H9 (cell line): ENCODE data around the gene SPOP. TPM values are rescaled to one million over a fixed set of nuclear protein-coding genes. Genes with fewer than 3 reads are reported as not detected.

ENCODE experiments used
- DNase-seq: peaks from one replicate; pipeline ENCODE4 v3.0.0-alpha.2; 2017
- H2AFZ ChIP-seq: one replicate; pipeline ENCODE4 v1.6.1; 2013; ENCODE audit warnings: mild to moderate bottlenecking, low read length, control low read depth, moderate library complexity
- H2AK5ac ChIP-seq: 2 replicates; pipeline ENCODE4 v1.6.1; 2013; ENCODE audit warnings: low read length, control low read depth, mixed read lengths; ENCODE audit not compliant: insufficient read length
- H2BK120ac ChIP-seq: one replicate; pipeline ENCODE4 v1.6.1; 2013; ENCODE audit warnings: low read depth, mild to moderate bottlenecking, low read length, control low read depth, inconsistent platforms; ENCODE audit not compliant: poor library complexity, severe bottlenecking
- H2BK12ac ChIP-seq: 2 replicates; pipeline ENCODE4 v1.6.1; 2013; ENCODE audit warnings: low read length, control low read depth, mixed read lengths, low read depth; ENCODE audit not compliant: insufficient read length
- H2BK15ac ChIP-seq: 2 replicates; pipeline ENCODE4 v1.6.1; 2013; ENCODE audit warnings: low read depth, low read length, control low read depth
- H2BK20ac ChIP-seq: one replicate; pipeline ENCODE4 v1.6.1; 2013; ENCODE audit warnings: low read depth, mild to moderate bottlenecking, low read length, control low read depth, inconsistent platforms; ENCODE audit not compliant: poor library complexity, severe bottlenecking
- H2BK5ac ChIP-seq: 2 replicates; pipeline ENCODE4 v1.6.1; 2013; ENCODE audit warnings: low read length, control low read depth, mixed read lengths; ENCODE audit not compliant: insufficient read length
- H3K14ac ChIP-seq: 2 replicates; pipeline ENCODE4 v1.6.1; 2013; ENCODE audit warnings: low read length, control low read depth; ENCODE audit not compliant: insufficient read depth
- H3K18ac ChIP-seq: 2 replicates; pipeline ENCODE4 v1.6.1; 2013; ENCODE audit warnings: low read depth, mild to moderate bottlenecking, mixed read lengths, low read length, control low read depth; ENCODE audit not compliant: insufficient read length
- H3K23ac ChIP-seq: 2 replicates; pipeline ENCODE4 v1.6.1; 2013; ENCODE audit warnings: low read length, control low read depth, mixed read lengths, low read depth; ENCODE audit not compliant: insufficient read length
- H3K23me2 ChIP-seq: 2 replicates; pipeline ENCODE4 v1.6.1; 2013; ENCODE audit warnings: low read depth, mild to moderate bottlenecking, mixed read lengths, low read length, control low read depth; ENCODE audit not compliant: insufficient read length, poor library complexity, severe bottlenecking
- H3K27ac ChIP-seq: 2 replicates; pipeline ENCODE4 v1.5.1; 2013; ENCODE audit warnings: low read length, control low read depth, mixed read lengths, low read depth; ENCODE audit not compliant: insufficient read length
- H3K27me3 ChIP-seq: 2 replicates; pipeline ENCODE4 v1.6.1; 2013; ENCODE audit warnings: low read length, control low read depth, inconsistent platforms; ENCODE audit not compliant: insufficient read depth
- H3K4ac ChIP-seq: 2 replicates; pipeline ENCODE4 v1.6.1; 2013; ENCODE audit warnings: low read depth, mild to moderate bottlenecking, control low read depth, inconsistent platforms, low read length, moderate library complexity
- H3K4me1 ChIP-seq: 2 replicates; pipeline ENCODE4 v1.6.1; 2013; ENCODE audit warnings: low read length, control low read depth, inconsistent platforms; ENCODE audit not compliant: insufficient read depth
- H3K4me2 ChIP-seq: 2 replicates; pipeline ENCODE4 v1.6.1; 2013; ENCODE audit warnings: low read length, control low read depth, mixed read lengths; ENCODE audit not compliant: insufficient read length, insufficient read depth
- H3K56ac ChIP-seq: 2 replicates; pipeline ENCODE4 v1.6.1; 2013; ENCODE audit warnings: low read depth, mild to moderate bottlenecking, mixed read lengths, low read length, control low read depth; ENCODE audit not compliant: insufficient read length
- H3K79me1 ChIP-seq: 2 replicates; pipeline ENCODE4 v1.6.1; 2013; ENCODE audit warnings: low read depth, mild to moderate bottlenecking, moderate library complexity, low read length, control low read depth, inconsistent platforms; ENCODE audit not compliant: insufficient read depth, poor library complexity, severe bottlenecking
- H3K79me2 ChIP-seq: 2 replicates; pipeline ENCODE4 v1.6.1; 2013; ENCODE audit warnings: low read length, control low read depth, inconsistent platforms; ENCODE audit not compliant: insufficient read depth
- H3K9ac ChIP-seq: 2 replicates; pipeline ENCODE4 v1.6.1; 2013; ENCODE audit warnings: low read length, control low read depth, mixed read lengths; ENCODE audit not compliant: insufficient read length; ENCODE audit errors: extremely low read depth
- H3K9me3 ChIP-seq: one replicate; pipeline ENCODE4 v1.6.1; 2013; ENCODE audit warnings: low read depth, low read length, inconsistent platforms; ENCODE audit not compliant: control insufficient read depth
- H3T11ph ChIP-seq: one replicate; pipeline ENCODE4 v1.6.1; 2013; ENCODE audit warnings: mild to moderate bottlenecking, low read length, control low read depth, inconsistent platforms
- H4K20me1 ChIP-seq: one replicate; pipeline ENCODE4 v1.6.1; 2013; ENCODE audit not compliant: control insufficient read depth, insufficient read length, insufficient read depth
- H4K5ac ChIP-seq: 2 replicates; pipeline ENCODE4 v1.6.1; 2013; ENCODE audit warnings: low read depth, mild to moderate bottlenecking, mixed read lengths, low read length, control low read depth; ENCODE audit not compliant: insufficient read length
- H4K8ac ChIP-seq: replicated peaks from 2 replicates; pipeline ENCODE4 v1.6.1; 2013; ENCODE audit warnings: low read length, control low read depth, mixed read lengths, low read depth; ENCODE audit not compliant: insufficient read length
- H4K91ac ChIP-seq: 2 replicates; pipeline ENCODE4 v1.6.1; 2013; ENCODE audit warnings: low read depth, mild to moderate bottlenecking, moderate library complexity, mixed read lengths, low read length, control low read depth; ENCODE audit not compliant: insufficient read length
- H3K27ac Mint-ChIP-seq, 3 experiments: 2 replicates in 2 of 3; 3 replicates in 1 of 3; pipeline ENCODE4 v1.8.0; 2020 to 2021; ENCODE audit warnings: mixed read lengths in 3 of 3, mild to moderate bottlenecking in 1 of 3, moderate library complexity in 1 of 3
- H3K27me3 Mint-ChIP-seq: 2 replicates; pipeline ENCODE4 v1.8.0; 2021; ENCODE audit warnings: low read depth, mild to moderate bottlenecking, moderate library complexity, mixed read lengths
- H3K36me3 Mint-ChIP-seq, 3 experiments: 2 replicates in 2 of 3; 3 replicates in 1 of 3; pipeline ENCODE4 v1.8.0; 2020 to 2021; ENCODE audit warnings: low read depth in 3 of 3, mixed read lengths in 3 of 3; ENCODE audit not compliant: insufficient read depth in 1 of 3
- H3K4me1 Mint-ChIP-seq, 2 experiments: 2 replicates each; pipeline ENCODE4 v1.8.0; 2020; ENCODE audit warnings: mixed read lengths in 2 of 2
- H3K4me3 Mint-ChIP-seq, 2 experiments: 2 replicates in 1 of 2; 3 replicates in 1 of 2; pipeline ENCODE4 v1.8.0; 2020 to 2021; ENCODE audit warnings: mild to moderate bottlenecking in 2 of 2, mixed read lengths in 2 of 2, moderate library complexity in 1 of 2
- H3K9me3 Mint-ChIP-seq, 2 experiments: 2 replicates in 1 of 2; 3 replicates in 1 of 2; pipeline ENCODE4 v1.8.0; 2020; ENCODE audit warnings: mild to moderate bottlenecking in 2 of 2, mixed read lengths in 2 of 2, moderate library complexity in 1 of 2
- CTCF ChIP-seq: fragments of 200-600 bp; sonication (generic); conservative IDR thresholded peaks from 3 replicates; pipeline ENCODE4 v1.8.0; 2021; ENCODE audit warnings: antibody characterized with exemption, mild to moderate bottlenecking
- WGBS: extraction: QIAGEN DNeasy Blood & Tissue Kit; methylation state at CpG from one replicate; pipeline ENCODE4 v1.1.7; 2013; ENCODE audit warnings: missing lambda C conversion rate, low lambda C conversion rate, mixed read lengths; ENCODE audit not compliant: insufficient read length; ENCODE audit errors: extremely low coverage; 5-methylcytosine and 5-hydroxymethylcytosine counted together
- total RNA-seq: library from RNA; stranded (reverse); gene quantifications from 2 replicates; pipeline ENCODE4 v1.2.1, GENCODE V29; 2021

SPOP gene
- total RNA-seq, 1 experiment from 2014 or later: 33.7 TPM

- peaks cover 4 to 45% (median 37%) of the 10 kb centered on the region in 3 experiments; a peak in 5 of 7 replicates for H3K36me3 Mint-ChIP-seq
- WGBS: no CpG with 5 or more reads among the region's 4 CpGs
Measured at GRCh38 chr17:49597436-49597835, 80.5 kb downstream of the SPOP start.

More at GRCh38 chr17:49597436-49597835, 80.5 kb downstream of the SPOP start:
- no peaks in the 10 kb centered on the region for H3K23me2 ChIP-seq
- H3K27me3 ChIP-seq: no peaks in the 10 kb centered on the region
- H2AFZ ChIP-seq: no peak overlapping the region
- no peak overlapping the region for H4K91ac ChIP-seq
- no peak for TF ChIP-seq CTCF
- H3K4me3 Mint-ChIP-seq: no peak overlapping the region
- H2BK12ac ChIP-seq: no peak overlapping the region
- H2AK5ac ChIP-seq: no peak overlapping the region
- H4K20me1 ChIP-seq: no peaks in the 10 kb centered on the region
- H3K9me3 Mint-ChIP-seq: no peaks in the 10 kb centered on the region
- no peak overlapping the region for H2BK15ac ChIP-seq
- no peak overlapping the region for H4K5ac ChIP-seq
- H3K4me1 ChIP-seq: 0 out of 2 replicates have a peak, but pooled peaks cover 3% of the 10 kb centered on the region
- no peak overlapping the region for H3K18ac ChIP-seq
- no peaks in the 10 kb centered on the region for H3K79me1 ChIP-seq
- H3K79me2 ChIP-seq: no peaks in the 10 kb centered on the region
- H3K27ac ChIP-seq: no peak overlapping the region
- H3T11ph ChIP-seq: no peak overlapping the region
- no peaks in the 10 kb centered on the region for H3K9me3 ChIP-seq
- no peak overlapping the region for H3K56ac ChIP-seq
- DNase-seq: no peak
- H3K27me3 Mint-ChIP-seq: no peaks in the 10 kb centered on the region
- no peak overlapping the region for H3K14ac ChIP-seq
- H3K4me2 ChIP-seq: no peak overlapping the region
- H2BK120ac ChIP-seq: no peak overlapping the region
- H3K9ac ChIP-seq: no peak overlapping the region
- no peak overlapping the region for H3K23ac ChIP-seq
- H2BK5ac ChIP-seq: no peak overlapping the region
- no peak overlapping the region for H3K27ac Mint-ChIP-seq
- H3K4me1 Mint-ChIP-seq: peaks cover 5 to 12% of the 10 kb centered on the region in 2 experiments
- H2BK20ac ChIP-seq: no peak overlapping the region
- no peak overlapping the region for H4K8ac ChIP-seq
- H3K4ac ChIP-seq: no peak overlapping the region
